B cell (primary cell): ENCODE measurements around the gene RAD50. TPM values are rescaled to one million over a fixed set of nuclear protein-coding genes. Genes with fewer than 3 reads are reported as not detected.

Source experiments
- ATAC-seq: fragments of 200-7000 bp; cut with Tn5 transposase; one replicate; pipeline ENCODE4 v1.10.0; 2021; ENCODE audit warnings: low read depth, mild to moderate bottlenecking, moderate number of reproducible peaks, moderate library complexity
- CTCF ChIA-PET: fragments of 350-600 bp; sonication (Branson Sonifier 250); formaldehyde crosslinking; loops from one replicate; lab custom pipeline; 2021; ENCODE audit warnings: antibody characterized with exemption, inconsistent platforms; lab: Charles Lee
- POLR2A ChIA-PET: fragments of 350-600 bp; sonication (Branson Sonifier 250); formaldehyde crosslinking; loops from one replicate; lab custom pipeline; 2021; ENCODE audit warnings: antibody characterized with exemption; lab: Charles Lee
- DNase-seq: peaks from one replicate; pipeline ENCODE4 v3.0.0; 2013
- H2AFZ ChIP-seq: 2 replicates; pipeline ENCODE4 v1.6.1; 2012; ENCODE audit warnings: mild to moderate bottlenecking, low read depth, low read length; ENCODE audit not compliant: insufficient read depth, poor library complexity, severe bottlenecking
- H3K27ac ChIP-seq, 2 donors: 1 replicate in 1 of 2; 2 replicates in 1 of 2; pipeline ENCODE4 v1.5.1; 2012 to 2013; ENCODE audit warnings: low read length in 2 of 2, mild to moderate bottlenecking in 2 of 2, moderate library complexity in 1 of 2
- H3K27me3 ChIP-seq, 4 experiments: fragments of 200-600 bp in 1 of 4; sonication (generic) in 1 of 4; replicated peaks in 1 of 4; 1 replicate in 2 of 4; 2 replicates in 2 of 4; pipeline versions ENCODE4 v1.6.1 to v1.7.0; 2013 to 2016; ENCODE audit warnings: low read length in 3 of 4, mild to moderate bottlenecking in 2 of 4, mixed read lengths in 1 of 4, moderate library complexity in 1 of 4; ENCODE audit not compliant: insufficient read depth in 4 of 4, control insufficient read depth in 3 of 4; ENCODE audit errors: control extremely low read depth in 1 of 4
- H3K36me3 ChIP-seq, 2 experiments: replicated peaks in 1 of 2; 1 replicate in 1 of 2; 2 replicates in 1 of 2; pipeline versions ENCODE4 v1.6.1 to v1.7.1; 2013; ENCODE audit warnings: low read length in 1 of 2; ENCODE audit not compliant: insufficient read depth in 2 of 2, control insufficient read depth in 1 of 2; ENCODE audit errors: control extremely low read depth in 1 of 2, extremely low read depth in 1 of 2
- H3K4me1 ChIP-seq, 2 donors: fragments of 200-600 bp in 1 of 2; sonication (generic) in 1 of 2; 1 replicate in 1 of 2; 2 replicates in 1 of 2; pipeline versions ENCODE4 v1.5.1 to v1.6.1; 2013 to 2017; ENCODE audit warnings: low read length in 2 of 2; ENCODE audit not compliant: control insufficient read depth in 2 of 2, insufficient read depth in 2 of 2
- H3K4me2 ChIP-seq: replicated peaks from 2 replicates; pipeline ENCODE3; 2012; ENCODE audit warnings: mild to moderate bottlenecking, low read depth, low read length; ENCODE audit not compliant: poor library complexity, severe bottlenecking
- H3K4me3 ChIP-seq, 5 experiments: fragments of 200-600 bp in 1 of 5; sonication (generic) in 1 of 5; 1 replicate in 3 of 5; 2 replicates in 2 of 5; pipeline versions ENCODE4 v1.5.1 to v1.7.0; 2011 to 2016; ENCODE audit warnings: low read length in 4 of 5, mild to moderate bottlenecking in 4 of 5, low read depth in 2 of 5, control low read depth in 1 of 5, moderate library complexity in 1 of 5; ENCODE audit not compliant: insufficient read depth in 1 of 5; ENCODE audit errors: control extremely low read depth in 1 of 5, extremely low read depth in 1 of 5
- H3K79me2 ChIP-seq: fragments of 200-600 bp; sonication (generic); one replicate; pipeline ENCODE4 v1.6.0; 2016; ENCODE audit warnings: low read length; ENCODE audit not compliant: control insufficient read depth, insufficient read depth
- H3K9ac ChIP-seq: fragments of 200-600 bp; sonication (generic); 2 replicates; pipeline ENCODE4 v1.6.1; 2017; ENCODE audit warnings: mild to moderate bottlenecking, low read length, moderate library complexity
- H3K9me3 ChIP-seq, 3 donors: one replicate each; pipeline versions ENCODE4 v1.6.1 to v1.7.1; 2013; ENCODE audit warnings: low read length in 2 of 3; ENCODE audit not compliant: control insufficient read depth in 2 of 3, insufficient read depth in 1 of 3; ENCODE audit errors: control extremely low read depth in 1 of 3
- H4K20me1 ChIP-seq: 2 replicates; pipeline ENCODE4 v1.6.0; 2012; ENCODE audit warnings: mild to moderate bottlenecking, low read length; ENCODE audit not compliant: insufficient read depth, control insufficient read depth, poor library complexity, severe bottlenecking
- H3K27ac Mint-ChIP-seq: one replicate; pipeline ENCODE4 v1.8.0; 2021; ENCODE audit warnings: mixed read lengths
- H3K27me3 Mint-ChIP-seq: one replicate; pipeline ENCODE4 v1.8.0; 2021; ENCODE audit warnings: mixed read lengths
- H3K4me1 Mint-ChIP-seq: one replicate; pipeline ENCODE4 v1.8.0; 2021; ENCODE audit warnings: mixed read lengths
- H3K4me3 Mint-ChIP-seq: one replicate; pipeline ENCODE4 v1.8.0; 2021; ENCODE audit warnings: mixed read lengths
- H3K9me3 Mint-ChIP-seq: one replicate; pipeline ENCODE4 v1.8.0; 2022; ENCODE audit warnings: mixed read lengths; ENCODE audit not compliant: insufficient read depth
- CTCF ChIP-seq: fragments of 200-600 bp; IDR thresholded peaks from one replicate; pipeline ENCODE4 v1.8.0; 2022; ENCODE audit warnings: antibody characterized with exemption, mild to moderate bottlenecking
- EZH2 ChIP-seq: IDR thresholded peaks from 2 replicates; pipeline ENCODE4 v1.6.1; 2012; ENCODE audit warnings: borderline replicate concordance, low read depth, mild to moderate bottlenecking, moderate library complexity, low read length; ENCODE audit not compliant: insufficient read depth, poor library complexity, severe bottlenecking
- WGBS: methylation state at CpG from one replicate; pipeline ENCODE4 v1.1.5; 2013; ENCODE audit warnings: missing lambda C conversion rate; ENCODE audit not compliant: insufficient coverage; 5-methylcytosine and 5-hydroxymethylcytosine counted together
- intact Hi-C: fragments of 100-400 bp; cut with micrococcal nuclease; formaldehyde crosslinking; loops from one replicate; pipeline ENCODE4 v1.10.0; 2022
- polyA plus RNA-seq: library from polyadenylated mRNA; depleted of rRNA; stranded (reverse); fragments of >200 nt; gene quantifications from 2 replicates; pipeline ENCODE4 v1.2.3, GENCODE V29; 2012
- total RNA-seq, 2 donors: library from RNA; stranded (reverse); fragments of 120-200 nt in 1 of 2; gene quantifications; 1 replicate in 1 of 2; 2 replicates in 1 of 2; pipeline versions ENCODE4 v1.2.3 to v1.2.4, GENCODE V29; 2013 to 2022

RAD50 gene
- total and polyA plus RNA-seq, 2 donors (not counting 1 experiment from before 2014, with no cell fraction given): 11.2 to 32.7 TPM

GRCh38 chr5:132674671-132675506 lies 118.1 kb downstream of the RAD50 start:
- no peak overlapping the region for H2AFZ ChIP-seq
- intact Hi-C loops: no loop called here
- DNase-seq (no peak), ATAC-seq (no peak)
- peaks cover 0 to 5% of the 10 kb centered on the region in 2 donors for H3K4me1 ChIP-seq
- H3K9me3 ChIP-seq: peaks cover 0 to 5% (median 0%) of the 10 kb centered on the region in 3 donors
- Mint-ChIP-seq H3K9me3 (no peaks in the 10 kb centered on the region), H3K27me3 (peaks cover 5% of the 10 kb centered on the region), H3K4me1 (peaks cover 5% of the 10 kb centered on the region), H3K4me3 (no peak overlapping the region), H3K27ac (no peak overlapping the region)
- TF ChIP-seq CTCF (no peak), EZH2 (no peak)
- no peaks in the 10 kb centered on the region for H3K79me2 ChIP-seq
- H3K27me3 ChIP-seq: peaks cover 0 to 3% (median 0%) of the 10 kb centered on the region in 4 experiments
- POLR2A ChIA-PET: no interaction called here
- H3K4me3 ChIP-seq: no peak overlapping the region
- CTCF ChIA-PET: no interaction called here
- no peak overlapping the region for H3K9ac ChIP-seq
- 53% methylated on average over 7 of the region's 13 CpGs for WGBS
- H3K4me2 ChIP-seq: no peak overlapping the region
- H4K20me1 ChIP-seq: no peaks in the 10 kb centered on the region
- no peak overlapping the region for H3K27ac ChIP-seq
- no peaks in the 10 kb centered on the region for H3K36me3 ChIP-seq
